Neuronal stem cell (in vitro differentiated cells): ENCODE data around the gene KRT81.

Experiments used
- DNase-seq: peaks from one replicate; pipeline ENCODE4 v3.0.0-alpha.2; 2013; ENCODE audit warnings: low spot score
- H2AFZ ChIP-seq: one replicate; pipeline ENCODE4 v1.6.1; 2013; ENCODE audit warnings: mild to moderate bottlenecking, low read length, inconsistent platforms
- H2AK5ac ChIP-seq: 2 replicates; pipeline ENCODE4 v1.6.1; 2013; ENCODE audit warnings: low read depth, mild to moderate bottlenecking, inconsistent platforms, low read length, moderate library complexity, mixed read lengths
- H2BK120ac ChIP-seq: 2 replicates; pipeline ENCODE4 v1.6.1; 2013; ENCODE audit warnings: low read depth, mild to moderate bottlenecking, inconsistent platforms, low read length, moderate library complexity, mixed read lengths
- H2BK12ac ChIP-seq: one replicate; pipeline ENCODE4 v1.6.1; 2013; ENCODE audit warnings: low read length, inconsistent platforms
- H2BK15ac ChIP-seq: 2 replicates; pipeline ENCODE4 v1.6.1; 2013; ENCODE audit warnings: mild to moderate bottlenecking, low read length, inconsistent platforms, mixed read lengths
- H2BK5ac ChIP-seq: one replicate; pipeline ENCODE4 v1.6.1; 2013; ENCODE audit warnings: inconsistent platforms, mild to moderate bottlenecking, low read length, moderate library complexity
- H3K14ac ChIP-seq: one replicate; pipeline ENCODE4 v1.6.1; 2013; ENCODE audit warnings: low read length, inconsistent platforms
- H3K18ac ChIP-seq: 2 replicates; pipeline ENCODE4 v1.6.1; 2013; ENCODE audit warnings: low read length, inconsistent platforms
- H3K23ac ChIP-seq: 2 replicates; pipeline ENCODE4 v1.6.1; 2013; ENCODE audit warnings: low read depth, mild to moderate bottlenecking, mixed read lengths, low read length, inconsistent platforms; ENCODE audit not compliant: poor library complexity
- H3K27ac ChIP-seq: replicated peaks from 3 replicates; pipeline ENCODE4 v1.5.1; 2013; ENCODE audit warnings: low read length, inconsistent platforms
- H3K27me3 ChIP-seq, 3 experiments: 2 replicates each; pipeline ENCODE4 v1.6.1; 2013; ENCODE audit warnings: low read length in 3 of 3, mild to moderate bottlenecking in 2 of 3, inconsistent platforms in 1 of 3, low read depth in 1 of 3, mixed read lengths in 1 of 3, moderate library complexity in 1 of 3; ENCODE audit not compliant: control insufficient read depth in 3 of 3, insufficient read depth in 3 of 3
- H3K36me3 ChIP-seq, 2 donors: replicated peaks in 1 of 2; 2 replicates each; pipeline ENCODE4 v1.6.1; 2013; ENCODE audit warnings: low read length in 2 of 2; ENCODE audit not compliant: control insufficient read depth in 2 of 2, insufficient read depth in 2 of 2
- H3K4ac ChIP-seq: 2 replicates; pipeline ENCODE4 v1.6.1; 2013; ENCODE audit warnings: inconsistent platforms, mild to moderate bottlenecking, low read length, moderate library complexity
- H3K4me1 ChIP-seq, 2 donors: 1 replicate in 1 of 2; 2 replicates in 1 of 2; pipeline ENCODE4 v1.6.1; 2013; ENCODE audit warnings: low read length in 2 of 2, low read depth in 1 of 2; ENCODE audit not compliant: control insufficient read depth in 2 of 2, insufficient read depth in 1 of 2
- H3K4me2 ChIP-seq: one replicate; pipeline ENCODE4 v1.6.1; 2013; ENCODE audit warnings: mild to moderate bottlenecking, low read length, inconsistent platforms; ENCODE audit not compliant: insufficient read depth, poor library complexity, severe bottlenecking
- H3K4me3 ChIP-seq, 2 donors: 2 replicates each; pipeline ENCODE4 v1.5.1; 2013; ENCODE audit warnings: low read length in 2 of 2, mild to moderate bottlenecking in 2 of 2, inconsistent platforms in 1 of 2, moderate library complexity in 1 of 2
- H3K79me1 ChIP-seq: one replicate; pipeline ENCODE4 v1.6.1; 2013; ENCODE audit warnings: low read depth, mild to moderate bottlenecking, inconsistent platforms, low read length, moderate library complexity
- H3K9ac ChIP-seq: one replicate; pipeline ENCODE4 v1.6.1; 2013; ENCODE audit warnings: mild to moderate bottlenecking, low read depth, low read length, inconsistent platforms; ENCODE audit not compliant: poor library complexity
- H3K9me3 ChIP-seq, 2 donors: replicated peaks in 1 of 2; 2 replicates each; pipeline versions ENCODE3 to v1.6.1; 2013; ENCODE audit warnings: low read length in 2 of 2, mild to moderate bottlenecking in 2 of 2, inconsistent platforms in 1 of 2, low read depth in 1 of 2, mixed read lengths in 1 of 2, moderate library complexity in 1 of 2; ENCODE audit not compliant: control insufficient read depth in 2 of 2, insufficient read depth in 1 of 2
- H4K8ac ChIP-seq: one replicate; pipeline ENCODE4 v1.6.1; 2013; ENCODE audit warnings: low read depth, mild to moderate bottlenecking, inconsistent platforms, low read length, moderate library complexity
- H4K91ac ChIP-seq: one replicate; pipeline ENCODE4 v1.6.1; 2013; ENCODE audit warnings: low read length, low read depth, mild to moderate bottlenecking, inconsistent platforms; ENCODE audit not compliant: poor library complexity
- WGBS, 2 donors: extraction: QIAGEN DNeasy Blood & Tissue Kit; methylation state at CpG; one replicate each; pipeline ENCODE4 v1.1.7; 2013; ENCODE audit warnings: missing lambda C conversion rate in 2 of 2, mixed read lengths in 1 of 2; ENCODE audit not compliant: insufficient read length in 2 of 2, insufficient replicate concordance in 1 of 2; ENCODE audit errors: extremely low coverage in 2 of 2; 5-methylcytosine and 5-hydroxymethylcytosine counted together

KRT81 gene

DNA sequence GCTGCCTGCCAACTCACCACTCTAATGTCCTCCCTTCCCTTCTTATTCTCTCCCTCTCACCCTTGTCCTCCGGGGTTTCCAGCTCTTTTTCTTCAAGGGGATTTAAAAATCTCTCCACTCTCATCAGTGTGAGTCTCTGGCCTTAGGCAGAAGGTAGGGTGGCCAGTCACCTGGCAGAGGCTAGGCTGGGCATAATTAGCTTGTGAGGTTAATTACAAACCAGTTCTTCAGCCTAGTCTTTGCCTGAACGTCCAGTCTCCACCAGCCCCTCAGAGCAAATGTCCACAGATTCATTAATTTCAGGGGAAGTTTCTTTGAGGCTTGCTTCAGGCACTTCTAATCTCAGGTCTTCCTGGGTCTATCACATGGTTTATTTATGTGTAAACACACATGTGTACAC lies 51.6 kb downstream of the KRT81 start:
- Histone ChIP-seq H3K27ac (no peak overlapping the region), H3K23ac (no peak overlapping the region), H3K4me2 (no peak overlapping the region), H3K27me3 (peaks cover 0 to 18% (median 1%) of the 10 kb centered on the region in 3 experiments), H4K8ac (no peak overlapping the region), H3K79me1 (peaks cover 1% of the 10 kb centered on the region), H3K36me3 (no peaks in the 10 kb centered on the region), H3K4ac (no peak overlapping the region), H3K9me3 (no peaks in the 10 kb centered on the region), H2BK5ac (no peak overlapping the region), H2AFZ (no peak overlapping the region), H2BK120ac (no peak overlapping the region), H3K4me1 (peaks cover 0 to 4% of the 10 kb centered on the region in 2 donors), H3K18ac (no peak overlapping the region), H2AK5ac (no peak overlapping the region), H2BK15ac (peak overlapping the region; percentile 78), H3K14ac (no peak overlapping the region), H2BK12ac (no peak overlapping the region), H3K9ac (no peak overlapping the region), H3K4me3 (no peak overlapping the region), H4K91ac (no peak overlapping the region)
- DNase-seq, result no peak
- no CpG with 5 or more reads among the region's 2 CpGs for WGBS, 2 donors

DNA sequence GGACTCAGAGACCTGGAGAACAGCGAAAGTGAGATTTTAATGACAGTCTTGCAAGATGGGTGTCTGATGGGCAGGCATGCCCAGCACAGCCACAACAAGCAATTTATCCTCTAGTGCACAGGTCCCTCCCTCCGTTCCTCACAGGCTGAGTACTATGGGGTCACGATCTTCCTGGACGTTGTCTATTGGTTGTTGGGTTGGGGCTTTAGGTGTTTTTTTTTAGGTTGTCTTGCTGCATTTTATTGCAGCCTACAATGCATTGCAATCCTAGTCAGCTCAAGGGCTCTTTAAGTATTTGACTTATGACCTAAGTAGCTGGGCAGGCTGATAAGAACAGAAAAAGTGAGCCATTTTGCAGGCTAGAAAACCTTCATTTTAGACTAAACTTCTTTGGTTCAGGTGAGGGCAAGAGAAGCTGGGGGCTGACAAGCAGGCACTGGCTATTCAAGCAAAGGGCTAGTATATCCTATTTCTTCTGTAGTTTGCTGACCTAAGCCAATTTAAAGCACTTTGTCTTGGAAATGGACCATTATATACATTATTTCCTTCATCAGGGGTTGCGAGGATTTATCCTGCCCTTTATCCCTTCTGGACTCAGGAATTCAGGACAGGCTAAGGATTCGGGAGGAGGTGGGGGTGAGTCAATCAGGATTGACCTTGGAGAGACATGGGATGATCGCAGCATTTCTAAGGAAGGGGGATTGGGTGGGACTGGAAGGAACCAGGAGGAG lies 52.3 kb downstream of the KRT81 start:
- Histone ChIP-seq H3K9me3 (no peaks in the 10 kb centered on the region), H2BK12ac (no peak overlapping the region), H3K14ac (no peak overlapping the region), H3K9ac (no peak overlapping the region), H3K18ac (no peak overlapping the region), H3K4me3 (no peak overlapping the region), H3K4me2 (no peak overlapping the region), H4K91ac (no peak overlapping the region), H4K8ac (peak overlapping the region; percentile 54), H2BK15ac (no peak overlapping the region), H3K4me1 (peaks cover 0 to 4% of the 10 kb centered on the region in 2 donors), H3K36me3 (no peaks in the 10 kb centered on the region), H2AK5ac (no peak overlapping the region), H3K23ac (no peak overlapping the region), H2BK5ac (peak overlapping the region; percentile 6), H2AFZ (no peak overlapping the region), H3K27me3 (peaks cover 0 to 23% (median 5%) of the 10 kb centered on the region in 3 experiments), H3K27ac (no peak overlapping the region), H2BK120ac (no peak overlapping the region), H3K79me1 (peaks cover 1% of the 10 kb centered on the region), H3K4ac (no peak overlapping the region)
- WGBS, 2 donors, result no CpG with 5 or more reads among the region's 7 CpGs
- DNase-seq, result no peak

DNA sequence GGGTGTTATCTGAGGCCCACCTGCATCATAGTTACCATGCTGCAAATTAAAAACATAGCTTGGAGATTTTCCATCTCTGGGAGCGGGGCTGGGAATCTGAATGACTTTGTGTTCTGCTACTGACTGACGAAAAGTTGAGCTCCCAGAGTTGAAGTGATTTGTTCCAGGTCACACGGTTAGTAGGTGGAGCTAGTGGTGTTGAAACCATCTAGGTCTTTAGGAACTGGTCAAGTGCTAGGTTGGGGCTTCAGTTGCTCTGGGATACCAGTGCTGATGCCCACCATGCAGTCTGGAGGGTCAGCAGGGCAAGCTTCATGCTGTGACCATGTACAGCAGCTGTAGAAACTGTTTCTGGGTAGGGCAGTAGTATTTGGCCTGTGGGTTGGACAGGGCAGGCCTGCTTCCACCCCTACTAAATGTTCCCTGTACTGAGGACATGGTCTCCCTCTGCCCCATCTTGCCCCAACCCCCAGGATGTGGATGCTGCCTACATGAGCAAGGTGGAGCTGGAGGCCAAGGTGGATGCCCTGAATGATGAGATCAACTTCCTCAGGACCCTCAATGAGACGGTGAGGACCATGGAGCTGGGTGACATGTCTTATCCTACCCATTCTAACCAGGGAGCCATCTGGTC lies 53.0 kb downstream of the KRT81 start:
- H2AK5ac ChIP-seq, result no peak overlapping the region
- no peaks in the 10 kb centered on the region for H3K9me3 ChIP-seq
- H3K27me3 ChIP-seq, result peaks cover under 1 to 29% (median 11%) of the 10 kb centered on the region in 3 experiments
- no peak overlapping the region for H4K91ac ChIP-seq
- WGBS, 2 donors, result no CpG with 5 or more reads among the region's 4 CpGs
- H3K14ac ChIP-seq, result peak overlapping the region; percentile 73
- peak overlapping the region; percentile 32 for H3K4ac ChIP-seq
- H3K36me3 ChIP-seq, result no peaks in the 10 kb centered on the region
- H3K18ac ChIP-seq, result no peak overlapping the region
- no peak overlapping the region for H2BK120ac ChIP-seq
- no peak overlapping the region for H3K23ac ChIP-seq
- peaks cover 1% of the 10 kb centered on the region for H3K79me1 ChIP-seq
- H2BK12ac ChIP-seq, result no peak overlapping the region
- H3K4me2 ChIP-seq, result no peak overlapping the region
- no peak overlapping the region for H3K27ac ChIP-seq
- H2BK15ac ChIP-seq, result no peak overlapping the region
- peaks cover 0 to 7% of the 10 kb centered on the region in 2 donors for H3K4me1 ChIP-seq
- no peak for DNase-seq
- no peak overlapping the region for H2AFZ ChIP-seq
- H3K4me3 ChIP-seq, result no peak overlapping the region
- no peak overlapping the region for H3K9ac ChIP-seq
- H4K8ac ChIP-seq, result no peak overlapping the region
- peak overlapping the region; percentile 6 for H2BK5ac ChIP-seq

DNA sequence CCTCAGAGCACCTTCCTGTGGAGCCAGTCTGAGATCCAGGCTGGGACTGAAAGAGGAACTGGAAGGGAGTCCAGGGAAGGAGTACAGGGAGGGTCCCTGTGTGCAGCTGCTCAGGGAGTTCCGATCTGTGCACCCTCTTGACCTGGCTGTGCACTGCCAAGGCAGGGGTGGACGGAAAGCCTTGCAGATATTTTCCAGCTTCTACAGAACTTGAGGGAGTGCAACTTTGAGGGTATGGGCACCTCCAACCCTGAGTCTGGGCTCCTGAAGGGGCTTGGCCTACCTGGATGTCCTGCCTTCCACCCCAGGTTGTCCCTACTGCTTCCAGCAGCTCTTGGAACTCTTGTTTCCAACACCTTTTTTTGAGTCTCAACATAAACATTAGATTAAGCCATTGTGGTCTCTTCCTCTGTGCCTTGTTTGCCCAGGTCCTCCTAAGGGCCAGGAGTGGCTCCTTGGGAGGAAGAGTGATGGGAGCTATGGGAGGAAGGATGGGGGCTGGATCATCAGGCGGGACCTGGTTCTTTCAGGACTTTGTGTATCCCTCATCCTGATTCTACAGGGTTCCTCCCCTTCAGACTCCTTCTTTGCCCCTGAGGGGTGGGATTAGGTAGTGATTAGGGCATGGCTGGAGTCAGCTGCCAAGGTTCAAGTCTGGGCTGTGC lies 54.8 kb downstream of the KRT81 start:
- Histone ChIP-seq H2BK5ac (no peak overlapping the region), H3K4ac (no peak overlapping the region), H2AK5ac (no peak overlapping the region), H3K18ac (no peak overlapping the region), H3K36me3 (no peaks in the 10 kb centered on the region), H3K23ac (no peak overlapping the region), H3K9me3 (no peaks in the 10 kb centered on the region), H3K27me3 (peaks cover 6 to 48% (median 27%) of the 10 kb centered on the region in 3 experiments), H2BK12ac (no peak overlapping the region), H3K4me2 (no peak overlapping the region), H2BK120ac (no peak overlapping the region), H3K4me3 (no peak overlapping the region), H3K79me1 (peaks cover 1% of the 10 kb centered on the region), H2AFZ (no peak overlapping the region), H3K14ac (no peak overlapping the region), H2BK15ac (peak overlapping the region; percentile 38), H3K4me1 (peaks cover 0 to 10% of the 10 kb centered on the region in 2 donors), H4K91ac (no peak overlapping the region), H4K8ac (no peak overlapping the region), H3K27ac (no peak overlapping the region), H3K9ac (no peak overlapping the region)
- no CpG with 5 or more reads among the region's 3 CpGs for WGBS, 2 donors
- DNase-seq, result no peak
